K562 (cell line): ENCODE data around the gene SMARCA1.

Source experiments
- SMAD4 ChIP-seq: fragments of 250-450 bp; sonication (Bioruptor Pico); conservative IDR thresholded peaks from 2 replicates; pipeline ENCODE4 v1.8.0; 2021; ENCODE audit warnings: inconsistent platforms, mild to moderate bottlenecking, moderate library complexity
- UBTF ChIP-seq, 2 experiments: IDR thresholded peaks; 2 replicates each; pipeline ENCODE4 v1.6.1; 2012; ENCODE audit warnings: improper control_type of control experiment in 2 of 2, low read depth in 2 of 2, low read length in 2 of 2, borderline replicate concordance in 1 of 2
- TF ChIP-seq, protein P1 (sequence below): fragments of 250-450 bp; sonication (Bioruptor Pico); IDR thresholded peaks from 2 replicates; pipeline ENCODE4 v1.8.0; 2021; ENCODE audit warnings: mild to moderate bottlenecking, moderate library complexity
- TF ChIP-seq, protein P2 (sequence below), 2 experiments: fragments of 250-450 bp in 1 of 2; fragments of 450-650 bp in 1 of 2; sonication (Bioruptor Pico) in 1 of 2; IDR thresholded peaks; 2 replicates each; pipeline versions ENCODE4 v1.6.1 to v1.8.0; 2016 to 2021; ENCODE audit warnings: mild to moderate bottlenecking in 2 of 2, moderate library complexity in 2 of 2, missing compliant biosample characterization in 1 of 2, missing genetic modification characterization in 1 of 2

GRCh38 chrX:129452523-129452922, 70.8 kb downstream of the SMARCA1 start:
- TF ChIP-seq, protein P1, sequence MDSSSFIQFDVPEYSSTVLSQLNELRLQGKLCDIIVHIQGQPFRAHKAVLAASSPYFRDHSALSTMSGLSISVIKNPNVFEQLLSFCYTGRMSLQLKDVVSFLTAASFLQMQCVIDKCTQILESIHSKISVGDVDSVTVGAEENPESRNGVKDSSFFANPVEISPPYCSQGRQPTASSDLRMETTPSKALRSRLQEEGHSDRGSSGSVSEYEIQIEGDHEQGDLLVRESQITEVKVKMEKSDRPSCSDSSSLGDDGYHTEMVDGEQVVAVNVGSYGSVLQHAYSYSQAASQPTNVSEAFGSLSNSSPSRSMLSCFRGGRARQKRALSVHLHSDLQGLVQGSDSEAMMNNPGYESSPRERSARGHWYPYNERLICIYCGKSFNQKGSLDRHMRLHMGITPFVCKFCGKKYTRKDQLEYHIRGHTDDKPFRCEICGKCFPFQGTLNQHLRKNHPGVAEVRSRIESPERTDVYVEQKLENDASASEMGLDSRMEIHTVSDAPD = no peak
- TF ChIP-seq SMAD4 (CRISPR knock-in tag) (no peak), UBTF (IDR thresholded peaks at IDR 0.05; ENCODE audit: borderline replicate concordance in 1 of 2, low read depth in 2 of 2, low read length in 2 of 2) (no peak)
- TF ChIP-seq, protein P2, sequence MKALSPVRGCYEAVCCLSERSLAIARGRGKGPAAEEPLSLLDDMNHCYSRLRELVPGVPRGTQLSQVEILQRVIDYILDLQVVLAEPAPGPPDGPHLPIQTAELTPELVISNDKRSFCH (CRISPR knock-in tag; IDR thresholded peaks at IDR 0.05) = no peak
- TF ChIP-seq, protein P2 (tag; IDR thresholded peaks at IDR 0.05) = no peak
